ENCODE results near the gene WNT7A. TPM values are rescaled to one million over a fixed set of nuclear protein-coding genes. Genes with fewer than 3 reads are reported as not detected.

Gene WNT7A
- total RNA-seq, 3 donors from 2014 or later = not detected

- no peak overlapping the region for H3K4me3 ChIP-seq
- H3K4me1 ChIP-seq (ENCODE audit: low read depth) = peaks cover 11% of the 10 kb centered on the region
- TF ChIP-seq, protein P1, sequence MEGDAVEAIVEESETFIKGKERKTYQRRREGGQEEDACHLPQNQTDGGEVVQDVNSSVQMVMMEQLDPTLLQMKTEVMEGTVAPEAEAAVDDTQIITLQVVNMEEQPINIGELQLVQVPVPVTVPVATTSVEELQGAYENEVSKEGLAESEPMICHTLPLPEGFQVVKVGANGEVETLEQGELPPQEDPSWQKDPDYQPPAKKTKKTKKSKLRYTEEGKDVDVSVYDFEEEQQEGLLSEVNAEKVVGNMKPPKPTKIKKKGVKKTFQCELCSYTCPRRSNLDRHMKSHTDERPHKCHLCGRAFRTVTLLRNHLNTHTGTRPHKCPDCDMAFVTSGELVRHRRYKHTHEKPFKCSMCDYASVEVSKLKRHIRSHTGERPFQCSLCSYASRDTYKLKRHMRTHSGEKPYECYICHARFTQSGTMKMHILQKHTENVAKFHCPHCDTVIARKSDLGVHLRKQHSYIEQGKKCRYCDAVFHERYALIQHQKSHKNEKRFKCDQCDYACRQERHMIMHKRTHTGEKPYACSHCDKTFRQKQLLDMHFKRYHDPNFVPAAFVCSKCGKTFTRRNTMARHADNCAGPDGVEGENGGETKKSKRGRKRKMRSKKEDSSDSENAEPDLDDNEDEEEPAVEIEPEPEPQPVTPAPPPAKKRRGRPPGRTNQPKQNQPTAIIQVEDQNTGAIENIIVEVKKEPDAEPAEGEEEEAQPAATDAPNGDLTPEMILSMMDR (IDR thresholded peaks at IDR 0.05) = no peak
- H3K9me3 ChIP-seq = no peaks in the 10 kb centered on the region
- ATAC-seq = no peak
- intact Hi-C loops (cut with DNase I, micrococcal nuclease) = no loop called here
- no peaks in the 10 kb centered on the region for H3K36me3 ChIP-seq (ENCODE audit: low read depth)
- DNase-seq = no peak
Measured at GRCh38 chr3:13892304-13892703, 12.4 kb upstream of the WNT7A start.

DNA sequence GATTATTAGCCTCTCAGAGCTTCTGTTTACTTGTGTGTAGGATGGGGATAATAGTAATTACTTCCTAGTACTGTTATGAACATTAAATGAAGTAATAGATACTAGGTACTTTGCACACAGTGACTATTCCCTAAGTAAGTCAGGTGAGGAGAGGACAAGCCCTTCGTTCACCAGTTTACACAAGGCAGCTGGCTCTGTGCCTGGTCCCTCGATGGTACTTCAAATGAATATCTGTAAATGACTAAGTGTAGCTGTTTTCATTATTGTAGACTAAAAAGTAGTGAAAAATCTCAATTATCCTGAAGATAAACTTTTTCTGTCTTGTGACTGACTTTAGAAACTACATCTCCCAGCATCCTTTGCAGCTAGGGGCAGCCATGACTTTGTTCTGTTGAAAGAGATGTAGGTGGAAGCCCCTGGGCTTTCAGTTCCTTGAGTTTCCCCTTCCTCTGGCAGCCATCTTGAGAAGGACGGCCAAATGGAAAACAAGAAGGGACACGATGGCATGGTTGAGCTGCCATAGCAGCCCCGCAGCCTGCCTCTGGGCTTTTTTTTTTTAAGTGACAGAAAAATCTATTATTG is 11.7 kb upstream of the WNT7A start:
- Histone ChIP-seq H3K9me3 (no peaks in the 10 kb centered on the region), H3K4me1 (ENCODE audit: low read depth) (peaks cover 8% of the 10 kb centered on the region), H3K4me3 (no peak overlapping the region), H3K36me3 (ENCODE audit: low read depth) (no peaks in the 10 kb centered on the region)
- DNase-seq = no peak
- intact Hi-C loops (cut with DNase I, micrococcal nuclease) = no loop called here
- TF ChIP-seq, protein P1 (IDR thresholded peaks at IDR 0.05) = no peak
- ATAC-seq = no peak

DNA sequence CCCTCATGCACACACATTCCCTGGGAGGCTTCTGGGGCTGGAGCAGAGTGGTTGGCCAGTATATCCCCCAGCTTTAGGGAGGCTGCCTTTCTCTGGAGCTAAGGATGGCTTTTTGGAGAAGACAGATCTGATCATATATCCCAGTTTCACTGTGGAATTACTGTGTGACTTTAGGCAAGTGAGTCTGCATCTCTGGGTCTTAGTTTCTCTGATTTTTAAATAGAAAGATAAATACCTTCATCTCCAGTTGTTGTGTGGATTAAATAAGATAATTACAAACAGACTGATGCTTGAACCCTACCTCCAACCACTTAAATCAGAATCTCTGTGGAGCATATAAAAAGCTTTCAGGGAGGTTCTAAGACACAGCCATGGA is 11.1 kb upstream of the WNT7A start:
- no peak for DNase-seq
- no peak for ATAC-seq
- intact Hi-C loops (cut with DNase I, micrococcal nuclease) = no loop called here
- Histone ChIP-seq H3K4me1 (ENCODE audit: low read depth) (peaks cover 3% of the 10 kb centered on the region), H3K36me3 (ENCODE audit: low read depth) (no peaks in the 10 kb centered on the region), H3K4me3 (no peak overlapping the region), H3K9me3 (no peaks in the 10 kb centered on the region)
- TF ChIP-seq, protein P1 (IDR thresholded peaks at IDR 0.05) = no peak

DNA sequence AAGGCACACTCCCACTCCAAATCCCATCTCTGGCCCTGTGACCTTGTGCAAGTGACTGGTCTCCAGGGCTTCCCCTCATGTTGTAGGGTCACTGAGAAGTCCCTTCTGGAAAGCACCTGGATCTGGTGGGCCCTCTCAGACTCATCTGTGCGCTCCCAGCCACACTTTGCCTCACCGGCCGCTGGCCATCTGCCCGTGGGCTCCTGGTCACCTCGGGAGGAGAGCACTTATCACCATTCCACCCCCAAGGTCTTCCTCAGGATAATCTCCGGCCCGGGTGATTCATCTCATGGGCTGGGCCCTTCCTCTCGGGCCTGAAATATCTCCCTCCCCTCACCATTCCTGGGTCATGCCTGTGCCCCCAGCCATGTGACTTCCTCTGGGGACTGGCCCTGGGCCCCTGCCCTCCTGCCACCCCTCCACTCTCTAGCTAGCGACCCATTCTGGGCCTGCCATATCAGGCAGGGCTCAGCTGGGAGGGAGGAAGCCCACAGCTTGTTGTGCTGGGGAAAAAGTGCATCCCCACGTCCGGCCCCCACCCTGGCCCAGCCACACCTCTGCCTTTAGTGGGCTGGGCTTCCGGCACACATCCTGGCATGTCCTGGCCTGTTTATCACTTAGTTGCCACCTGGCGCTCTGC is 10.6 kb upstream of the WNT7A start:
- Histone ChIP-seq H3K36me3 (ENCODE audit: low read depth) (no peaks in the 10 kb centered on the region), H3K4me3 (no peak overlapping the region), H3K9me3 (no peaks in the 10 kb centered on the region), H3K4me1 (ENCODE audit: low read depth) (no peaks in the 10 kb centered on the region)
- DNase-seq = peak in 2 of 3 donors; percentile 32 to 73
- peak; percentile 35 for ATAC-seq
- TF ChIP-seq, protein P1 (IDR thresholded peaks at IDR 0.05) = no peak
- intact Hi-C loops (cut with DNase I, micrococcal nuclease) = no loop called here

- TF ChIP-seq, protein P1 (IDR thresholded peaks at IDR 0.05) = no peak
- DNase-seq (no peak), ATAC-seq (no peak)
- intact Hi-C loops (cut with DNase I, micrococcal nuclease) = no loop called here
- Histone ChIP-seq H3K9me3 (no peaks in the 10 kb centered on the region), H3K4me3 (no peak overlapping the region), H3K4me1 (ENCODE audit: low read depth) (no peaks in the 10 kb centered on the region), H3K36me3 (ENCODE audit: low read depth) (no peaks in the 10 kb centered on the region)
Measured at GRCh38 chr3:13888576-13888975, 8.7 kb upstream of the WNT7A start.
